Mesenchymal stem cell (in vitro differentiated cells and primary cell): ENCODE measurements around the gene ELP5.

Source experiments
- DNase-seq: peaks from one replicate; pipeline ENCODE4 v3.0.0-alpha.2; 2013
- H2AFZ ChIP-seq: one replicate; pipeline ENCODE4 v1.6.1; 2013; ENCODE audit warnings: low read depth, mild to moderate bottlenecking, control low read depth, inconsistent platforms, low read length, moderate library complexity
- H2AK5ac ChIP-seq: 2 replicates; pipeline ENCODE4 v1.6.1; 2013; ENCODE audit warnings: low read length, moderate library complexity, mild to moderate bottlenecking, inconsistent platforms; ENCODE audit not compliant: severe bottlenecking
- H2BK120ac ChIP-seq: one replicate; pipeline ENCODE4 v1.6.1; 2013; ENCODE audit warnings: low read depth, mild to moderate bottlenecking, inconsistent platforms, low read length, moderate library complexity
- H2BK12ac ChIP-seq, 2 experiments: one replicate each; pipeline ENCODE4 v1.6.1; 2013; ENCODE audit warnings: inconsistent platforms in 2 of 2, low read length in 2 of 2, mild to moderate bottlenecking in 2 of 2, moderate library complexity in 2 of 2, control low read depth in 1 of 2
- H2BK15ac ChIP-seq: one replicate; pipeline ENCODE4 v1.6.1; 2013; ENCODE audit warnings: mild to moderate bottlenecking, low read depth, inconsistent platforms; ENCODE audit not compliant: poor library complexity, severe bottlenecking
- H2BK5ac ChIP-seq: 2 replicates; pipeline ENCODE4 v1.6.1; 2013; ENCODE audit warnings: low read depth, mild to moderate bottlenecking, low read length, control low read depth, inconsistent platforms; ENCODE audit not compliant: poor library complexity, severe bottlenecking
- H3K14ac ChIP-seq, 2 experiments: one replicate each; pipeline ENCODE4 v1.6.1; 2013; ENCODE audit warnings: inconsistent platforms in 2 of 2, low read length in 2 of 2, control low read depth in 1 of 2, mild to moderate bottlenecking in 1 of 2, moderate library complexity in 1 of 2
- H3K18ac ChIP-seq, 2 experiments: one replicate each; pipeline ENCODE4 v1.6.1; 2013; ENCODE audit warnings: inconsistent platforms in 2 of 2, low read length in 2 of 2, control low read depth in 1 of 2, low read depth in 1 of 2, mild to moderate bottlenecking in 1 of 2
- H3K23ac ChIP-seq, 2 experiments: one replicate each; pipeline ENCODE4 v1.6.1; 2013; ENCODE audit warnings: inconsistent platforms in 2 of 2, low read length in 2 of 2, mild to moderate bottlenecking in 2 of 2, moderate library complexity in 2 of 2, control low read depth in 1 of 2
- H3K27ac ChIP-seq: 2 replicates; pipeline ENCODE4 v1.5.1; 2013; ENCODE audit warnings: mild to moderate bottlenecking, moderate library complexity, low read length, control low read depth, inconsistent platforms; ENCODE audit not compliant: poor library complexity, severe bottlenecking
- H3K27me3 ChIP-seq, 2 experiments: 2 replicates each; pipeline versions ENCODE4 v1.6.1 to v1.7.0; 2013; ENCODE audit warnings: low read length in 2 of 2, mild to moderate bottlenecking in 2 of 2, moderate library complexity in 2 of 2, control low read depth in 1 of 2, inconsistent platforms in 1 of 2; ENCODE audit not compliant: control insufficient read depth in 1 of 2, insufficient read depth in 1 of 2
- H3K36me3 ChIP-seq, 2 experiments: 2 replicates each; pipeline versions ENCODE4 v1.6.1 to v1.7.0; 2013; ENCODE audit warnings: low read length in 2 of 2, control low read depth in 1 of 2, inconsistent platforms in 1 of 2, low read depth in 1 of 2, mild to moderate bottlenecking in 1 of 2; ENCODE audit not compliant: insufficient read depth in 2 of 2, control insufficient read depth in 1 of 2
- H3K4ac ChIP-seq, 2 experiments: one replicate each; pipeline ENCODE4 v1.6.1; 2013; ENCODE audit warnings: inconsistent platforms in 2 of 2, low read length in 2 of 2, mild to moderate bottlenecking in 2 of 2, moderate library complexity in 2 of 2, control low read depth in 1 of 2, low read depth in 1 of 2
- H3K4me1 ChIP-seq: 2 replicates; pipeline ENCODE4 v1.6.1; 2013; ENCODE audit warnings: low read depth, low read length, control low read depth; ENCODE audit not compliant: control insufficient read depth, insufficient read depth
- H3K4me2 ChIP-seq: 2 replicates; pipeline ENCODE4 v1.6.1; 2013; ENCODE audit warnings: low read length, mild to moderate bottlenecking, inconsistent platforms; ENCODE audit not compliant: poor library complexity, severe bottlenecking
- H3K4me3 ChIP-seq, 2 experiments: 2 replicates each; pipeline versions ENCODE4 v1.5.1 to v1.7.0; 2013; ENCODE audit warnings: low read length in 2 of 2, mild to moderate bottlenecking in 2 of 2, control low read depth in 1 of 2, low read depth in 1 of 2; ENCODE audit not compliant: insufficient read depth in 1 of 2
- H3K79me1 ChIP-seq: replicated peaks from 2 replicates; pipeline ENCODE4 v1.6.1; 2013; ENCODE audit warnings: mild to moderate bottlenecking, control low read depth, low read length, inconsistent platforms; ENCODE audit not compliant: poor library complexity, severe bottlenecking
- H3K9ac ChIP-seq: 2 replicates; pipeline ENCODE4 v1.7.0; 2013; ENCODE audit warnings: mild to moderate bottlenecking, low read length, moderate library complexity
- H3K9me3 ChIP-seq: 2 replicates; pipeline ENCODE4 v1.7.0; 2013; ENCODE audit warnings: mild to moderate bottlenecking, low read length; ENCODE audit not compliant: control insufficient read depth
- H4K8ac ChIP-seq: one replicate; pipeline ENCODE4 v1.6.1; 2013; ENCODE audit warnings: inconsistent platforms, mild to moderate bottlenecking, low read length, moderate library complexity
- H4K91ac ChIP-seq: one replicate; pipeline ENCODE4 v1.6.1; 2013; ENCODE audit warnings: mild to moderate bottlenecking, low read length, inconsistent platforms
- WGBS: methylation state at CpG from one replicate; pipeline ENCODE4 v1.1.7; 2013; ENCODE audit warnings: mixed read lengths; 5-methylcytosine and 5-hydroxymethylcytosine counted together

ELP5 gene

GRCh38 chr17:7235693-7236665 lies 16.0 kb upstream of the ELP5 start:
- peaks cover 6% of the 10 kb centered on the region for H3K79me1 ChIP-seq
- WGBS, result 86% methylated on average over 20 of the region's 22 CpGs
- H3K23ac ChIP-seq, result peak overlapping the region in 1 of 2 experiments; percentile 23
- H3K4me1 ChIP-seq, result peaks cover 37% of the 10 kb centered on the region
- H2BK12ac ChIP-seq, result peak overlapping the region in 1 of 2 experiments; percentile 15
- no peak overlapping the region for H2AFZ ChIP-seq
- peak overlapping the region in 1 of 2 experiments; percentile 50 for H3K18ac ChIP-seq
- H3K27me3 ChIP-seq, result no peaks in the 10 kb centered on the region
- no peak overlapping the region for H4K91ac ChIP-seq
- H2BK5ac ChIP-seq, result no peak overlapping the region
- peak overlapping the region in 1 of 2 experiments; percentile 99 for H3K4me3 ChIP-seq
- no peak overlapping the region for H2BK120ac ChIP-seq
- no peak overlapping the region for H2BK15ac ChIP-seq
- peak; percentile 65 for DNase-seq
- no peak overlapping the region for H3K4ac ChIP-seq
- no peak overlapping the region for H4K8ac ChIP-seq
- H3K9ac ChIP-seq, result peak overlapping the region; percentile 100
- peak overlapping the region; percentile 15 for H3K4me2 ChIP-seq
- no peak overlapping the region for H3K14ac ChIP-seq
- H3K9me3 ChIP-seq, result no peaks in the 10 kb centered on the region
- no peak overlapping the region for H2AK5ac ChIP-seq
- peaks cover 34 to 40% of the 10 kb centered on the region in 2 experiments for H3K36me3 ChIP-seq
- peak overlapping the region; percentile 24 for H3K27ac ChIP-seq

- Histone ChIP-seq H3K9me3 (no peaks in the 10 kb centered on the region), H3K4me1 (peaks cover 37% of the 10 kb centered on the region), H2BK12ac (no peak overlapping the region), H3K27ac (peak overlapping the region; percentile 77), H3K4me2 (peak overlapping the region; percentile 56), H3K4ac (no peak overlapping the region), H3K36me3 (peaks cover 34 to 44% of the 10 kb centered on the region in 2 experiments), H4K91ac (no peak overlapping the region), H2BK15ac (no peak overlapping the region), H3K23ac (no peak overlapping the region), H3K18ac (no peak overlapping the region), H4K8ac (no peak overlapping the region), H2BK5ac (no peak overlapping the region), H3K14ac (no peak overlapping the region), H2AFZ (no peak overlapping the region), H3K4me3 (peak overlapping the region in 1 of 2 experiments; percentile 79), H3K79me1 (peaks cover 6% of the 10 kb centered on the region), H3K27me3 (no peaks in the 10 kb centered on the region), H2AK5ac (no peak overlapping the region), H2BK120ac (no peak overlapping the region), H3K9ac (peak overlapping the region; percentile 82)
- WGBS, result 94% methylated on average over 6 of the region's 6 CpGs
- DNase-seq, result no peak
Observed at GRCh38 chr17:7236808-7237207, 15.2 kb upstream of the ELP5 start.

GRCh38 chr17:7237266-7237760 lies 14.7 kb upstream of the ELP5 start:
- 50% methylated on average over 5 of the region's 6 CpGs for WGBS
- no peak for DNase-seq
- Histone ChIP-seq H2BK120ac (no peak overlapping the region), H3K23ac (no peak overlapping the region), H3K9me3 (no peaks in the 10 kb centered on the region), H3K4me1 (peaks cover 35% of the 10 kb centered on the region), H4K8ac (no peak overlapping the region), H4K91ac (no peak overlapping the region), H2AFZ (no peak overlapping the region), H3K27me3 (no peaks in the 10 kb centered on the region), H3K9ac (peak overlapping the region; percentile 82), H3K18ac (peak overlapping the region; percentile 16 to 46), H2BK12ac (peak overlapping the region in 1 of 2 experiments; percentile 15), H2AK5ac (peak overlapping the region; percentile 66), H3K14ac (peak overlapping the region in 1 of 2 experiments; percentile 91), H3K27ac (peak overlapping the region; percentile 77), H3K79me1 (peaks cover 6% of the 10 kb centered on the region), H3K4me2 (peak overlapping the region; percentile 56), H2BK5ac (no peak overlapping the region), H3K4ac (peak overlapping the region in 1 of 2 experiments; percentile 76), H3K36me3 (peaks cover 34 to 44% of the 10 kb centered on the region in 2 experiments), H2BK15ac (no peak overlapping the region), H3K4me3 (peak overlapping the region; percentile 79 to 96)
